GM12878 (cell line): ENCODE measurements around the gene PPM1E. TPM values are rescaled to one million over a fixed set of nuclear protein-coding genes. Genes with fewer than 3 reads are reported as not detected.

ENCODE experiments used
- ATF2 ChIP-seq: IDR thresholded peaks from 2 replicates; pipeline ENCODE4 v1.6.1; 2012; ENCODE audit warnings: low read length, inconsistent platforms
- HDGF ChIP-seq: fragments of 450-650 bp; IDR thresholded peaks from 2 replicates; pipeline ENCODE4 v1.6.1; 2016; ENCODE audit warnings: antibody characterized with exemption
- KAT2A ChIP-seq: conservative IDR thresholded peaks from 2 replicates; pipeline ENCODE4 v1.6.1; 2011; ENCODE audit warnings: low read depth, low read length; ENCODE audit not compliant: control insufficient read depth
- NBN ChIP-seq: fragments of 450-650 bp; IDR thresholded peaks from 2 replicates; pipeline ENCODE4 v1.6.1; 2016
- RAD21 ChIP-seq: IDR thresholded peaks from 2 replicates; pipeline ENCODE4 v1.6.1; 2011; ENCODE audit warnings: mild to moderate bottlenecking, low read depth, low read length, moderate library complexity; ENCODE audit not compliant: insufficient read depth
- SMAD5 ChIP-seq: IDR thresholded peaks from 2 replicates; pipeline ENCODE4 v1.6.1; 2016; ENCODE audit warnings: antibody characterized with exemption, low read depth
- SRF ChIP-seq, 2 experiments: IDR thresholded peaks; 2 replicates each; pipeline ENCODE4 v1.6.1; 2011; ENCODE audit warnings: low read depth in 2 of 2, low read length in 2 of 2, mild to moderate bottlenecking in 1 of 2, moderate library complexity in 1 of 2
- SUPT20H ChIP-seq: IDR thresholded peaks from 2 replicates; pipeline ENCODE4 v1.6.1; 2011; ENCODE audit warnings: low read depth, mild to moderate bottlenecking, low read length, moderate library complexity, borderline replicate concordance; ENCODE audit not compliant: control insufficient read depth
- ZBED1 ChIP-seq: IDR thresholded peaks from 2 replicates; pipeline ENCODE4 v1.6.1; 2016; ENCODE audit warnings: borderline replicate concordance
- polyA plus RNA-seq, 11 experiments: library from polyadenylated mRNA; depleted of rRNA in 4 of 11; unstranded in 6 of 11; stranded (reverse) in 5 of 11; fragments of >200 nt; fragmentation: Nextera tagmentation in 4 of 11; fragmentation: Illumina TruSeq in 1 of 11; extraction: Ambion mirVana in 4 of 11; extraction: Trizol in 1 of 11; gene quantifications; 1 replicate in 1 of 11; 2 replicates in 10 of 11; pipeline versions ENCODE4 v1.2.1 to v1.2.3, GENCODE V29; 2011 to 2016; ENCODE audit warnings: inconsistent platforms in 2 of 11, missing spikeins in 2 of 11, low read depth in 1 of 11
- total RNA-seq, 4 experiments: library from RNA; depleted of rRNA in 3 of 4; stranded (reverse); fragments of >200 nt in 3 of 4; fragmentation: Illumina TruSeq in 1 of 4; extraction: Trizol in 1 of 4; gene quantifications; 2 replicates each; pipeline versions ENCODE4 v1.2.1 to v1.2.3, GENCODE V29; 2013 to 2021
- TF ChIP-seq, protein P1 (sequence below), 3 experiments: IDR thresholded peaks in 2 of 3; conservative IDR thresholded peaks in 1 of 3; 2 replicates each; pipeline ENCODE4 v1.5.1; 2011; ENCODE audit warnings: low read depth in 3 of 3, low read length in 3 of 3, mild to moderate bottlenecking in 3 of 3, control low read depth in 2 of 3, moderate library complexity in 2 of 3, inconsistent platforms in 1 of 3, mixed read lengths in 1 of 3; ENCODE audit not compliant: control insufficient read depth in 2 of 3, insufficient read depth in 1 of 3; ENCODE audit errors: extremely low read depth in 1 of 3
- TF ChIP-seq, protein P2 (sequence below): IDR thresholded peaks from 2 replicates; pipeline ENCODE4 v1.6.1; 2012; ENCODE audit warnings: low read depth, low read length, improper control_type of control experiment
- TF ChIP-seq, protein P3 (sequence below): fragments of 450-650 bp; IDR thresholded peaks from 2 replicates; pipeline ENCODE4 v1.6.1; 2017; ENCODE audit warnings: mild to moderate bottlenecking, moderate library complexity

The PPM1E gene
- total and polyA plus RNA-seq, 10 of the 15 experiments (the other 5 are each of a cell fraction or from before 2014, with no cell fraction given) = 0.07 to 0.28 (median 0.16) TPM

GRCh38 chr17:58947411-58947810, 191.8 kb downstream of the PPM1E start (continued):
- TF ChIP-seq, protein P1, sequence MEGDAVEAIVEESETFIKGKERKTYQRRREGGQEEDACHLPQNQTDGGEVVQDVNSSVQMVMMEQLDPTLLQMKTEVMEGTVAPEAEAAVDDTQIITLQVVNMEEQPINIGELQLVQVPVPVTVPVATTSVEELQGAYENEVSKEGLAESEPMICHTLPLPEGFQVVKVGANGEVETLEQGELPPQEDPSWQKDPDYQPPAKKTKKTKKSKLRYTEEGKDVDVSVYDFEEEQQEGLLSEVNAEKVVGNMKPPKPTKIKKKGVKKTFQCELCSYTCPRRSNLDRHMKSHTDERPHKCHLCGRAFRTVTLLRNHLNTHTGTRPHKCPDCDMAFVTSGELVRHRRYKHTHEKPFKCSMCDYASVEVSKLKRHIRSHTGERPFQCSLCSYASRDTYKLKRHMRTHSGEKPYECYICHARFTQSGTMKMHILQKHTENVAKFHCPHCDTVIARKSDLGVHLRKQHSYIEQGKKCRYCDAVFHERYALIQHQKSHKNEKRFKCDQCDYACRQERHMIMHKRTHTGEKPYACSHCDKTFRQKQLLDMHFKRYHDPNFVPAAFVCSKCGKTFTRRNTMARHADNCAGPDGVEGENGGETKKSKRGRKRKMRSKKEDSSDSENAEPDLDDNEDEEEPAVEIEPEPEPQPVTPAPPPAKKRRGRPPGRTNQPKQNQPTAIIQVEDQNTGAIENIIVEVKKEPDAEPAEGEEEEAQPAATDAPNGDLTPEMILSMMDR (IDR thresholded peaks at IDR 0.05 in 2 of 3, conservative IDR thresholded peaks at IDR 0.05 in 1 of 3; ENCODE audit: control insufficient read depth in 2 of 3, extremely low read depth in 1 of 3, insufficient read depth in 1 of 3, low read depth in 3 of 3, low read length in 3 of 3) = no peak
- TF ChIP-seq SRF (IDR thresholded peaks at IDR 0.05; ENCODE audit: low read depth in 2 of 2, low read length in 2 of 2) = no peak
- TF ChIP-seq NBN = no peak
- no peak for TF ChIP-seq HDGF
- TF ChIP-seq SMAD5 = no peak
- TF ChIP-seq, protein P2, sequence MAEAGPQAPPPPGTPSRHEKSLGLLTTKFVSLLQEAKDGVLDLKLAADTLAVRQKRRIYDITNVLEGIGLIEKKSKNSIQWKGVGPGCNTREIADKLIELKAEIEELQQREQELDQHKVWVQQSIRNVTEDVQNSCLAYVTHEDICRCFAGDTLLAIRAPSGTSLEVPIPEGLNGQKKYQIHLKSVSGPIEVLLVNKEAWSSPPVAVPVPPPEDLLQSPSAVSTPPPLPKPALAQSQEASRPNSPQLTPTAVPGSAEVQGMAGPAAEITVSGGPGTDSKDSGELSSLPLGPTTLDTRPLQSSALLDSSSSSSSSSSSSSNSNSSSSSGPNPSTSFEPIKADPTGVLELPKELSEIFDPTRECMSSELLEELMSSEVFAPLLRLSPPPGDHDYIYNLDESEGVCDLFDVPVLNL = no peak
- TF ChIP-seq, protein P3, sequence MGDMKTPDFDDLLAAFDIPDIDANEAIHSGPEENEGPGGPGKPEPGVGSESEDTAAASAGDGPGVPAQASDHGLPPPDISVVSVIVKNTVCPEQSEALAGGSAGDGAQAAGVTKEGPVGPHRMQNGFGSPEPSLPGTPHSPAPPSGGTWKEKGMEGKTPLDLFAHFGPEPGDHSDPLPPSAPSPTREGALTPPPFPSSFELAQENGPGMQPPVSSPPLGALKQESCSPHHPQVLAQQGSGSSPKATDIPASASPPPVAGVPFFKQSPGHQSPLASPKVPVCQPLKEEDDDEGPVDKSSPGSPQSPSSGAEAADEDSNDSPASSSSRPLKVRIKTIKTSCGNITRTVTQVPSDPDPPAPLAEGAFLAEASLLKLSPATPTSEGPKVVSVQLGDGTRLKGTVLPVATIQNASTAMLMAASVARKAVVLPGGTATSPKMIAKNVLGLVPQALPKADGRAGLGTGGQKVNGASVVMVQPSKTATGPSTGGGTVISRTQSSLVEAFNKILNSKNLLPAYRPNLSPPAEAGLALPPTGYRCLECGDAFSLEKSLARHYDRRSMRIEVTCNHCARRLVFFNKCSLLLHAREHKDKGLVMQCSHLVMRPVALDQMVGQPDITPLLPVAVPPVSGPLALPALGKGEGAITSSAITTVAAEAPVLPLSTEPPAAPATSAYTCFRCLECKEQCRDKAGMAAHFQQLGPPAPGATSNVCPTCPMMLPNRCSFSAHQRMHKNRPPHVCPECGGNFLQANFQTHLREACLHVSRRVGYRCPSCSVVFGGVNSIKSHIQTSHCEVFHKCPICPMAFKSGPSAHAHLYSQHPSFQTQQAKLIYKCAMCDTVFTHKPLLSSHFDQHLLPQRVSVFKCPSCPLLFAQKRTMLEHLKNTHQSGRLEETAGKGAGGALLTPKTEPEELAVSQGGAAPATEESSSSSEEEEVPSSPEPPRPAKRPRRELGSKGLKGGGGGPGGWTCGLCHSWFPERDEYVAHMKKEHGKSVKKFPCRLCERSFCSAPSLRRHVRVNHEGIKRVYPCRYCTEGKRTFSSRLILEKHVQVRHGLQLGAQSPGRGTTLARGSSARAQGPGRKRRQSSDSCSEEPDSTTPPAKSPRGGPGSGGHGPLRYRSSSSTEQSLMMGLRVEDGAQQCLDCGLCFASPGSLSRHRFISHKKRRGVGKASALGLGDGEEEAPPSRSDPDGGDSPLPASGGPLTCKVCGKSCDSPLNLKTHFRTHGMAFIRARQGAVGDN = no peak
- no peak for TF ChIP-seq SUPT20H
- TF ChIP-seq ZBED1 = no peak
- no peak for TF ChIP-seq RAD21
- no peak for TF ChIP-seq ATF2
- TF ChIP-seq KAT2A = no peak
- TF ChIP-seq, all 136 proteins: peak for 0
